OCI-LY7 (cell line): ENCODE measurements around the gene PFKFB1.

ENCODE experiments used
- EZH2phosphoT487 ChIP-seq: fragments of 200-600 bp; sonication (generic); IDR thresholded peaks from 2 replicates; pipeline ENCODE4 v1.6.1; 2018; ENCODE audit warnings: low read depth, borderline replicate concordance, mild to moderate bottlenecking, mixed run types, antibody characterized with exemption, low read length, moderate library complexity, mixed read lengths
- TF ChIP-seq, protein P1 (sequence below): fragments of 200-600 bp; sonication (generic); conservative IDR thresholded peaks from 2 replicates; pipeline ENCODE4 v1.5.1; 2014; ENCODE audit warnings: mild to moderate bottlenecking, antibody characterized with exemption, low read length, moderate library complexity, mixed read lengths

DNA sequence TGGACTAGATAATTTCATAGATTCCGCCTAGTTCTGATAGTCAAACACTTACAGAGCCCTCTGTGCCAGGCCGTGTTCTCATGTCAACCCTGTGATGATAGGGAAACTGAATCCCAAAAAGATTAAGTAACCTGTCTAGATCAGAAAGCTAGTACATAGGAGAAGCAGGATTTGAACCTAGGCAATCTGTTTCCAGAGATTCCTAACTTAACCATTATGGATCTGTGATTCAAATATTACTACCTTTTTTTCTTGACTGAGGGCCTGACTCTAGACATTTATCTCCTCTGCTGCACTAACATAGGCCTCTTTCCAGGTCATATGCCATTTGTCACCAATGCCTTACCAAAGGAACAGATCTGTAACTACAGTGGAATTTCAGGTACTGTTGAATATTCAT is 35.3 kb upstream of the PFKFB1 start:
- TF ChIP-seq, protein P1, sequence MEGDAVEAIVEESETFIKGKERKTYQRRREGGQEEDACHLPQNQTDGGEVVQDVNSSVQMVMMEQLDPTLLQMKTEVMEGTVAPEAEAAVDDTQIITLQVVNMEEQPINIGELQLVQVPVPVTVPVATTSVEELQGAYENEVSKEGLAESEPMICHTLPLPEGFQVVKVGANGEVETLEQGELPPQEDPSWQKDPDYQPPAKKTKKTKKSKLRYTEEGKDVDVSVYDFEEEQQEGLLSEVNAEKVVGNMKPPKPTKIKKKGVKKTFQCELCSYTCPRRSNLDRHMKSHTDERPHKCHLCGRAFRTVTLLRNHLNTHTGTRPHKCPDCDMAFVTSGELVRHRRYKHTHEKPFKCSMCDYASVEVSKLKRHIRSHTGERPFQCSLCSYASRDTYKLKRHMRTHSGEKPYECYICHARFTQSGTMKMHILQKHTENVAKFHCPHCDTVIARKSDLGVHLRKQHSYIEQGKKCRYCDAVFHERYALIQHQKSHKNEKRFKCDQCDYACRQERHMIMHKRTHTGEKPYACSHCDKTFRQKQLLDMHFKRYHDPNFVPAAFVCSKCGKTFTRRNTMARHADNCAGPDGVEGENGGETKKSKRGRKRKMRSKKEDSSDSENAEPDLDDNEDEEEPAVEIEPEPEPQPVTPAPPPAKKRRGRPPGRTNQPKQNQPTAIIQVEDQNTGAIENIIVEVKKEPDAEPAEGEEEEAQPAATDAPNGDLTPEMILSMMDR, result no peak
- TF ChIP-seq EZH2phosphoT487, result no peak
